Prostate gland (tissue), 2 donors: Measurements from ENCODE around the gene EMC9. TPM values are rescaled to one million over a fixed set of nuclear protein-coding genes. Genes with fewer than 3 reads are reported as not detected.

Experiments used
- DNase-seq: peaks from one replicate; pipeline ENCODE4 v3.0.0-alpha.2; 2019; ENCODE audit warnings: low spot score
- H3K27ac ChIP-seq, 2 donors: fragments of 200-600 bp; sonication (generic); 2 replicates each; pipeline ENCODE4 v1.5.1; 2017 to 2019
- H3K27me3 ChIP-seq: fragments of 200-600 bp; sonication (generic); replicated peaks from 2 replicates; pipeline ENCODE4 v1.5.1; 2019; ENCODE audit not compliant: insufficient read depth
- H3K36me3 ChIP-seq, 2 donors: fragments of 200-600 bp; sonication (generic); 1 replicate in 1 of 2; 2 replicates in 1 of 2; pipeline versions ENCODE4 v1.5.1 to v1.8.1; 2017 to 2019
- H3K4me1 ChIP-seq: fragments of 200-600 bp; sonication (generic); replicated peaks from 2 replicates; pipeline ENCODE4 v1.5.1; 2019
- H3K4me3 ChIP-seq, 2 donors: fragments of 200-600 bp; sonication (generic); 2 replicates each; pipeline ENCODE4 v1.5.1; 2017 to 2019
- H3K9me3 ChIP-seq: fragments of 200-600 bp; sonication (generic); 2 replicates; pipeline ENCODE4 v1.5.1; 2017
- CTCF ChIP-seq, 4 experiments: fragments of 200-600 bp in 2 of 4; fragments of 450-650 bp in 2 of 4; sonication (generic) in 2 of 4; IDR thresholded peaks; 1 replicate in 3 of 4; 2 replicates in 1 of 4; pipeline ENCODE4 v1.5.1; 2016 to 2019; ENCODE audit warnings: antibody characterized with exemption in 4 of 4, mild to moderate bottlenecking in 2 of 4, moderate library complexity in 2 of 4
- POLR2A ChIP-seq: fragments of 450-650 bp; IDR thresholded peaks from one replicate; pipeline ENCODE4 v1.6.1; 2016; ENCODE audit warnings: antibody characterized with exemption, mild to moderate bottlenecking
- POLR2AphosphoS5 ChIP-seq: sonication (generic); formaldehyde crosslinking; IDR thresholded peaks from one replicate; pipeline ENCODE4 v1.6.1; 2017; ENCODE audit warnings: antibody characterized with exemption
- WGBS: methylation state at CpG from one replicate; pipeline ENCODE4 v1.1.5; 2018; 5-methylcytosine and 5-hydroxymethylcytosine counted together
- intact Hi-C: fragments of 100-400 bp; cut with DNase I; formaldehyde crosslinking; loops from one replicate; pipeline ENCODE4 v1.14.2; 2022
- total RNA-seq, 2 donors: library from RNA; depleted of rRNA; stranded (reverse); fragments of >200 nt; gene quantifications; one replicate each; pipeline ENCODE4 v1.1.0, GENCODE V29; 2016

Gene EMC9
- total RNA-seq, 2 donors from 2014 or later: 13.1 to 13.6 TPM

GRCh38 chr14:24167469-24168114, 26.2 kb upstream of the EMC9 start:
- no peak for DNase-seq
- TF ChIP-seq CTCF (IDR thresholded peaks at IDR 0.05): no peak
- no peak for TF ChIP-seq POLR2A
- TF ChIP-seq POLR2AphosphoS5: no peak

GRCh38 chr14:24165785-24166184, 24.4 kb upstream of the EMC9 start:
- DNase-seq: no peak
- no peak overlapping the region for H3K4me3 ChIP-seq
- H3K4me1 ChIP-seq: peaks cover 11% of the 10 kb centered on the region
- TF ChIP-seq CTCF (IDR thresholded peaks at IDR 0.05) (no peak), POLR2A (no peak), POLR2AphosphoS5 (no peak)
- H3K27me3 ChIP-seq: no peaks in the 10 kb centered on the region
- peaks cover 12 to 29% of the 10 kb centered on the region in 2 donors for H3K36me3 ChIP-seq
- H3K9me3 ChIP-seq: no peaks in the 10 kb centered on the region
- intact Hi-C loops: no loop called here
- H3K27ac ChIP-seq: no peak overlapping the region
- WGBS: 92% methylated on average over 5 of the region's 5 CpGs

More at GRCh38 chr14:24167469-24168114, 26.2 kb upstream of the EMC9 start:
- Histone ChIP-seq H3K27ac (no peak overlapping the region), H3K36me3 (peaks cover 12 to 29% of the 10 kb centered on the region in 2 donors), H3K4me3 (no peak overlapping the region), H3K4me1 (peaks cover 7% of the 10 kb centered on the region), H3K27me3 (no peaks in the 10 kb centered on the region), H3K9me3 (no peaks in the 10 kb centered on the region)
- intact Hi-C loops: no loop called here
- 82% methylated on average over 3 of the region's 3 CpGs for WGBS

- TF ChIP-seq POLR2AphosphoS5 (no peak), CTCF (IDR thresholded peaks at IDR 0.05) (no peak), POLR2A (no peak)
- no peak overlapping the region for H3K27ac ChIP-seq
- H3K27me3 ChIP-seq: no peaks in the 10 kb centered on the region
- H3K4me1 ChIP-seq: peaks cover 11% of the 10 kb centered on the region
- no peak overlapping the region for H3K4me3 ChIP-seq
- 62% methylated on average over 14 of the region's 14 CpGs for WGBS
- no peak for DNase-seq
- peaks cover 12 to 25% of the 10 kb centered on the region in 2 donors for H3K36me3 ChIP-seq
- H3K9me3 ChIP-seq: no peaks in the 10 kb centered on the region
- intact Hi-C loops: loop anchor here (5.0 kb wide), 1 partner anchor 152 kb away; no protein-coding TSS in a partner anchor
Measured at GRCh38 chr14:24164518-24164991, 23.2 kb upstream of the EMC9 start.

- peak overlapping the region; percentile 42 to 52 for H3K4me3 ChIP-seq
- TF ChIP-seq POLR2A (no peak), CTCF (IDR thresholded peaks at IDR 0.05) (no peak), POLR2AphosphoS5 (no peak)
- peaks cover 15 to 23% of the 10 kb centered on the region in 2 donors for H3K36me3 ChIP-seq
- WGBS: 42% methylated on average over 8 of the region's 8 CpGs
- no peaks in the 10 kb centered on the region for H3K27me3 ChIP-seq
- H3K9me3 ChIP-seq: no peaks in the 10 kb centered on the region
- intact Hi-C loops: loop anchor here (5.0 kb wide), 1 partner anchor 150 kb away; no protein-coding TSS in a partner anchor
- DNase-seq: no peak
- H3K27ac ChIP-seq: peak overlapping the region; percentile 92 to 96
- H3K4me1 ChIP-seq: peaks cover 11% of the 10 kb centered on the region
Measured at GRCh38 chr14:24162093-24162492, 20.7 kb upstream of the EMC9 start.
